ENCODE results near the gene ERBB4.

DNA sequence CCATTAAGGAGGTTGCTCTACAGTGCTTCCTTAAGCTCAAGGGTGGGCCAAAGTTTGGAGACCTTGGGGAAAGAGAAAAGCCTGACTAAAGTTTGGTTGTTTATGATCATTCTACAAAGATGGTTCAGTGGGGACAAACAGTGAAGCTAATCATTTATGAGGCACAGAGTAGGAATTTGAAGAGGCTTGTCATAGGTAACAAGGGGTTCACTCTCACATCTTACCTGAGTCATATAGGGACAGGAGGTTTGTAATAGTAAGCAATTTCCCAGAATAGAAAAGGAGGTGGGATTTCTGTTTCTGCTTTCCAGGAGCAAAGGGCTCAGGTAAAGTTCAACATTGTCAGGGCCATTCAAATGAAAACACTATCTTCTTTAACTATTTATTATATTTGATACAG is 1194.3 kb downstream of the ERBB4 start:
- no peak for TF ChIP-seq CEBPB (IDR thresholded peaks at IDR 0.05; ENCODE audit: borderline replicate concordance in 1 of 2, low read depth in 2 of 2, low read length in 2 of 2)
- no peak for TF ChIP-seq EP300 (IDR thresholded peaks at IDR 0.05; ENCODE audit: borderline replicate concordance in 1 of 2, control insufficient read depth in 1 of 2, low read depth in 2 of 2, low read length in 2 of 2)
- no peak for TF ChIP-seq TAF1 (IDR thresholded peaks at IDR 0.05; ENCODE audit: borderline replicate concordance, low read depth, low read length)
- TF ChIP-seq TCF7 (IDR thresholded peaks at IDR 0.05; ENCODE audit: borderline replicate concordance) = no peak
- TF ChIP-seq SREBF2 (IDR thresholded peaks at IDR 0.05; ENCODE audit: low read length) = no peak
